Prostate gland (tissue), 2 donors: ENCODE data around the gene TAF6.

Experiments used
- POLR2A ChIP-seq: fragments of 450-650 bp; IDR thresholded peaks from one replicate; pipeline ENCODE4 v1.6.1; 2016; ENCODE audit warnings: antibody characterized with exemption, mild to moderate bottlenecking
- POLR2AphosphoS5 ChIP-seq: sonication (generic); formaldehyde crosslinking; IDR thresholded peaks from one replicate; pipeline ENCODE4 v1.6.1; 2017; ENCODE audit warnings: antibody characterized with exemption
- TF ChIP-seq, protein P1 (sequence below), 4 experiments: fragments of 200-600 bp in 2 of 4; fragments of 450-650 bp in 2 of 4; sonication (generic) in 2 of 4; IDR thresholded peaks; 1 replicate in 3 of 4; 2 replicates in 1 of 4; pipeline ENCODE4 v1.5.1; 2016 to 2019; ENCODE audit warnings: antibody characterized with exemption in 4 of 4, mild to moderate bottlenecking in 2 of 4, moderate library complexity in 2 of 4

GRCh38 chr7:100105534-100105933, 13.6 kb downstream of the TAF6 start:
- TF ChIP-seq, protein P1, sequence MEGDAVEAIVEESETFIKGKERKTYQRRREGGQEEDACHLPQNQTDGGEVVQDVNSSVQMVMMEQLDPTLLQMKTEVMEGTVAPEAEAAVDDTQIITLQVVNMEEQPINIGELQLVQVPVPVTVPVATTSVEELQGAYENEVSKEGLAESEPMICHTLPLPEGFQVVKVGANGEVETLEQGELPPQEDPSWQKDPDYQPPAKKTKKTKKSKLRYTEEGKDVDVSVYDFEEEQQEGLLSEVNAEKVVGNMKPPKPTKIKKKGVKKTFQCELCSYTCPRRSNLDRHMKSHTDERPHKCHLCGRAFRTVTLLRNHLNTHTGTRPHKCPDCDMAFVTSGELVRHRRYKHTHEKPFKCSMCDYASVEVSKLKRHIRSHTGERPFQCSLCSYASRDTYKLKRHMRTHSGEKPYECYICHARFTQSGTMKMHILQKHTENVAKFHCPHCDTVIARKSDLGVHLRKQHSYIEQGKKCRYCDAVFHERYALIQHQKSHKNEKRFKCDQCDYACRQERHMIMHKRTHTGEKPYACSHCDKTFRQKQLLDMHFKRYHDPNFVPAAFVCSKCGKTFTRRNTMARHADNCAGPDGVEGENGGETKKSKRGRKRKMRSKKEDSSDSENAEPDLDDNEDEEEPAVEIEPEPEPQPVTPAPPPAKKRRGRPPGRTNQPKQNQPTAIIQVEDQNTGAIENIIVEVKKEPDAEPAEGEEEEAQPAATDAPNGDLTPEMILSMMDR (IDR thresholded peaks at IDR 0.05) = no peak
- TF ChIP-seq POLR2AphosphoS5 = no peak
- no peak for TF ChIP-seq POLR2A
